Suppressor macrophage (primary cell): ENCODE results near the gene LIPC.

ENCODE experiments used
- DNase-seq, 4 experiments: peaks; one replicate each; pipeline ENCODE4 v3.0.0-alpha.2; 2020 to 2022

The LIPC gene

GRCh38 chr15:58495891-58496408 is 64.2 kb downstream of the LIPC start:
- peak in 3 of 4 experiments; percentile 50 to 51 (median 51) for DNase-seq

GRCh38 chr15:58497046-58497785 is 65.4 kb downstream of the LIPC start:
- no peak for DNase-seq

- no peak for DNase-seq
Observed at GRCh38 chr15:58498821-58499580, 67.2 kb downstream of the LIPC start.

- no peak for DNase-seq
Observed at GRCh38 chr15:58501006-58501405, 69.2 kb downstream of the LIPC start.

GRCh38 chr15:58501636-58502188 is 69.9 kb downstream of the LIPC start:
- DNase-seq = no peak

GRCh38 chr15:58503139-58504027 is 71.6 kb downstream of the LIPC start:
- DNase-seq = no peak

GRCh38 chr15:58504674-58505234 is 73.0 kb downstream of the LIPC start:
- no peak for DNase-seq

- DNase-seq = no peak
Observed at GRCh38 chr15:58505581-58505980, 73.8 kb downstream of the LIPC start.

GRCh38 chr15:58506064-58506490 is 74.3 kb downstream of the LIPC start:
- no peak for DNase-seq

GRCh38 chr15:58506783-58507668 is 75.2 kb downstream of the LIPC start:
- peak; percentile 37 to 70 (median 65) for DNase-seq

GRCh38 chr15:58509556-58509955 is 77.8 kb downstream of the LIPC start:
- no peak for DNase-seq

GRCh38 chr15:58510715-58511598 is 79.2 kb downstream of the LIPC start:
- peak in 2 of 4 experiments; percentile 44 to 57 for DNase-seq

GRCh38 chr15:58511599-58511987 is 79.8 kb downstream of the LIPC start:
- no peak for DNase-seq

GRCh38 chr15:58512522-58512921 is 80.7 kb downstream of the LIPC start:
- no peak for DNase-seq

- no peak for DNase-seq
Observed at GRCh38 chr15:58513008-58513407, 81.2 kb downstream of the LIPC start.

- DNase-seq = no peak
Observed at GRCh38 chr15:58513726-58514336, 82.0 kb downstream of the LIPC start.

- peak; percentile 47 to 81 (median 70) for DNase-seq
Observed at GRCh38 chr15:58515807-58516206, 84.0 kb downstream of the LIPC start.

GRCh38 chr15:58517252-58517681 is 85.5 kb downstream of the LIPC start:
- DNase-seq = peak in 1 of 4 experiments; percentile 47
